ENCODE measurements around the gene GOLGA1. TPM values are rescaled to one million over a fixed set of nuclear protein-coding genes. Genes with fewer than 3 reads are reported as not detected.
"Not testable (repeated sequence)": the region's sequence is repeated elsewhere in the genome, so short reads cannot be mapped to it uniquely, and the experiment has no call there.

GOLGA1 gene
- polyA plus RNA-seq, 1 donor from 2014 or later = 15.3 TPM

DNA sequence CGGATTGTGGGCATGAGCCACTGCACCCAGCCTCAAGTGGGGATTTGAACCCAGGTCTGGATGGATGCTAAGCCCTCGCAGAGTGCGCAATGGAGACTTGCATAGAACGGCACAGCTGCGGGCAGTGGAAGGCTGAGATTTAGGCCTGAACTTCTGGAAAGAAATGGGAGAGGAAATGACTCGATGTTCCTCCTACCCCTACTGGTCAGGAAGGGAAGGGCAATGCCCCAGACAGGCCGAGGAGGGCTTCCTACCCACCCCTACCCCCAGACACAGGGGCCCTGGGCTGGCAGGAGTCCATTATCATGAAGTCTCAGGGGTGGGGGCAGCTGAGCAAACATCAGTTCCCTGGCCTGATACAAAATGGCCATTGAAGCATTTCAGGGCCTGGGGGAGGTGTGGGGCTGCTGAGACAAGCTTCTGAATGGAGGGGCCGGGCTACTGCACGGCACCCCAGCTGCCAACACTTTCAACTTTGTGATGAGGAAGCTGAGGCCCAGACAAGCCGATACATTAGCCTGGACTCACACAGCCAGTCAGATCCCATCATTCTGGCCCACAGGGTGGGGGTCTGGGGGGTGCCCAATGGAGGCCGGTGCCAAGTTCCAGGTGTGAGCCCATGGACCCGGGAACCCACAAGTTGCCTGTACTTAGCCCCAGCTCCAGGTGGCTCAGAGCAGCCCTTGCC is 101.1 kb downstream of the GOLGA1 start:
- Histone ChIP-seq H2AFZ (ENCODE audit: low read depth, low read length) (no peak overlapping the region), H3K9me2 (ENCODE audit: insufficient read depth, low read length) (no peaks in the 10 kb centered on the region)

GRCh38 chr9:124838567-124839275 is 102.2 kb downstream of the GOLGA1 start:
- not testable (repeated sequence) for H4K20me1 ChIP-seq (ENCODE audit: insufficient read depth); H3F3A ChIP-seq (ENCODE audit: insufficient read depth, low read length, poor library complexity, severe bottlenecking); H3K4me2 ChIP-seq (ENCODE audit: low read length); H3K27ac ChIP-seq (ENCODE audit: low read length); H3K79me2 ChIP-seq (replicated peaks; ENCODE audit: insufficient read depth, low read length); H3K9ac ChIP-seq (ENCODE audit: low read length); H2AFZ ChIP-seq (ENCODE audit: low read depth, low read length); H3K4me3 ChIP-seq (ENCODE audit: low read length); H3K36me3 ChIP-seq (ENCODE audit: insufficient read depth, low read length); H3K9me3 ChIP-seq (ENCODE audit: low read length); H3K9me2 ChIP-seq (ENCODE audit: insufficient read depth, low read length); H3K27me3 ChIP-seq (ENCODE audit: insufficient read depth, low read depth, low read length)

More for the DNA sequence above, 101.1 kb downstream of the GOLGA1 start:
- no peak overlapping the region for H3K4me3 ChIP-seq (ENCODE audit: low read length)
- H3K9me3 ChIP-seq (ENCODE audit: low read length) = no peaks in the 10 kb centered on the region
- no peaks in the 10 kb centered on the region for H3K79me2 ChIP-seq (replicated peaks; ENCODE audit: insufficient read depth, low read length)
- H3K27ac ChIP-seq (ENCODE audit: low read length) = no peak overlapping the region
- no peaks in the 10 kb centered on the region for H3K36me3 ChIP-seq (ENCODE audit: insufficient read depth, low read length)
- TF ChIP-seq EP300 (conservative IDR thresholded peaks at IDR 0.05; ENCODE audit: poor library complexity, severe bottlenecking) (no peak), MXI1 (conservative IDR thresholded peaks at IDR 0.05; ENCODE audit: poor library complexity, severe bottlenecking) (no peak), POLR2AphosphoS5 (IDR thresholded peaks at IDR 0.05) (no peak)
- no peak overlapping the region for H3K4me2 ChIP-seq (ENCODE audit: low read length)
- no peaks in the 10 kb centered on the region for H3F3A ChIP-seq (ENCODE audit: insufficient read depth, low read length, poor library complexity, severe bottlenecking)
- no peaks in the 10 kb centered on the region for H4K20me1 ChIP-seq (ENCODE audit: insufficient read depth)
- no peak overlapping the region for H3K9ac ChIP-seq (ENCODE audit: low read length)
- H3K27me3 ChIP-seq (ENCODE audit: insufficient read depth, low read depth, low read length) = no peaks in the 10 kb centered on the region

DNA sequence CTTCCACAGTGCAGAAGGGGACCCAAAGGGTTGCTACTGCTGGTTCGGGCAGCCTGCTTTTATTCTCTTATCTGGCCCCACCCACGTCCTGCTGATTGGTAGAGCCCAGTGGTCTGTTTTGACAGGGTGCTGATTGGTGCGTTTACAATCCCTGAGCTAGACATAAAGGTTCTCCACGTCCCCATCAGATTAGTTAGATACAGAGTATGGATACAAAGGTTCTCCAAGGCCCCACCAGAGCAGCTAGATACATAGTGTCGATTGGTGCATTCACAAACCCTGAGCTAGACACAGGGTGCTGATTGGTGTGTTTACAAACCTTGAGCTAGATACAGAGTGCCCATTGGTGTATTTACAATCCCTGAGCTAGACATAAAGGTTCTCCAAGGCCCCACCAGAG is 102.8 kb downstream of the GOLGA1 start:
- not testable (repeated sequence) for H2AFZ ChIP-seq (ENCODE audit: low read depth, low read length); H3K27ac ChIP-seq (ENCODE audit: low read length); H3K9ac ChIP-seq (ENCODE audit: low read length); H3K4me3 ChIP-seq (ENCODE audit: low read length); H3F3A ChIP-seq (ENCODE audit: insufficient read depth, low read length, poor library complexity, severe bottlenecking); H3K9me2 ChIP-seq (ENCODE audit: insufficient read depth, low read length); H4K20me1 ChIP-seq (ENCODE audit: insufficient read depth); H3K27me3 ChIP-seq (ENCODE audit: insufficient read depth, low read depth, low read length); H3K36me3 ChIP-seq (ENCODE audit: insufficient read depth, low read length); H3K4me2 ChIP-seq (ENCODE audit: low read length); H3K79me2 ChIP-seq (replicated peaks; ENCODE audit: insufficient read depth, low read length); H3K9me3 ChIP-seq (ENCODE audit: low read length)

DNA sequence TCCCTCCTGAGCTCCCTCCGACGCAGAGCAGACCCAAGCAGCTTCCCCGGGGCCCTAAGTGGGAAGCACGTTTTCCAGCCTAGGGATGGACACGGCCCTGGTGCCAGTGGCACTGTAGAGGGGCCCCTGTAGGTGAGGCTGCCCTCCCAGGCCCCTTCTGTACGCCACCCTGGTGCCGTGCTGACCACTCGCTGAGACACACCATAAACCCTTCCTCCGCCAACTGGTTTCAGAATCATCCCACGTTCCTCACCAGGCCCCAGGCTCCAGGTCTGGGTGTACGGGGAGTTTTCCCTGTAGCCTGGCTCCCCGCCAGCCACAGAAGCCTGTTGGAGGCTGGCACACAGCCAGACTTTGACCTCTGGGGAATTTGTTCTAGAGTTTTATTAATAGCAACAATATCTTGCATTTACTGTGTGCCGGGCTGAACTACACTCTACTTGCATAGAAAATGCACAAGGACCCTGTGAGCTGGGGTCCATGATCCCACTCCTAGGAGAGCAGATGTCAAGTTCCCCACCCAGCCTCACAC is 105.8 kb downstream of the GOLGA1 start:
- Histone ChIP-seq H3K27ac (ENCODE audit: low read length) (no peak overlapping the region), H3K4me3 (ENCODE audit: low read length) (no peak overlapping the region), H4K20me1 (ENCODE audit: insufficient read depth) (no peaks in the 10 kb centered on the region), H3K9me2 (ENCODE audit: insufficient read depth, low read length) (no peaks in the 10 kb centered on the region), H3K27me3 (ENCODE audit: insufficient read depth, low read depth, low read length) (no peaks in the 10 kb centered on the region), H3K9ac (ENCODE audit: low read length) (no peak overlapping the region), H3F3A (ENCODE audit: insufficient read depth, low read length, poor library complexity, severe bottlenecking) (no peaks in the 10 kb centered on the region), H3K9me3 (ENCODE audit: low read length) (no peaks in the 10 kb centered on the region), H3K4me2 (ENCODE audit: low read length) (no peak overlapping the region), H3K79me2 (replicated peaks; ENCODE audit: insufficient read depth, low read length) (no peaks in the 10 kb centered on the region), H3K36me3 (ENCODE audit: insufficient read depth, low read length) (no peaks in the 10 kb centered on the region), H2AFZ (ENCODE audit: low read depth, low read length) (no peak overlapping the region)
- TF ChIP-seq RAD21 (conservative IDR thresholded peaks at IDR 0.05) = no peak
- TF ChIP-seq CTCF (IDR thresholded peaks at IDR 0.05; ENCODE audit: poor library complexity, severe bottlenecking) = no peak
- no peak for TF ChIP-seq SMC3 (conservative IDR thresholded peaks at IDR 0.05; ENCODE audit: poor library complexity)
- TF ChIP-seq EZH2 (IDR thresholded peaks at IDR 0.05; ENCODE audit: borderline replicate concordance, insufficient read depth, low read length, poor library complexity, severe bottlenecking) = no peak
- TF ChIP-seq TAF1 (IDR thresholded peaks at IDR 0.05; ENCODE audit: low read depth) = no peak
